OCI-LY1 (cell line): ENCODE results near the gene GNAS.

ENCODE experiments used
- H2AFZ ChIP-seq: fragments of 200-600 bp; sonication (generic), shearing (Covaris generic); 2 replicates; pipeline ENCODE4 v1.6.0; 2014; ENCODE audit warnings: antibody characterized with exemption, mild to moderate bottlenecking, low read length
- H3F3A ChIP-seq: fragments of 200-600 bp; sonication (generic), shearing (Covaris generic); 2 replicates; pipeline ENCODE4 v1.6.0; 2014; ENCODE audit warnings: mild to moderate bottlenecking, antibody characterized with exemption, low read length, moderate library complexity; ENCODE audit not compliant: insufficient read depth
- H3K27ac ChIP-seq: fragments of 200-600 bp; sonication (generic); 2 replicates; pipeline ENCODE4 v1.5.1; 2014; ENCODE audit warnings: low read length, mixed run types, mild to moderate bottlenecking, low read depth; ENCODE audit not compliant: poor library complexity, severe bottlenecking
- H3K27me3 ChIP-seq: fragments of 200-600 bp; sonication (generic); 2 replicates; pipeline ENCODE4 v1.6.0; 2014; ENCODE audit warnings: antibody characterized with exemption, mild to moderate bottlenecking, low read length, moderate library complexity; ENCODE audit not compliant: insufficient read depth
- H3K36me3 ChIP-seq: fragments of 200-600 bp; sonication (generic); 2 replicates; pipeline ENCODE4 v1.6.1; 2014; ENCODE audit warnings: mild to moderate bottlenecking, antibody characterized with exemption, low read length, moderate library complexity, mixed read lengths; ENCODE audit not compliant: insufficient read depth
- H3K4me1 ChIP-seq: fragments of 200-600 bp; sonication (generic); 2 replicates; pipeline ENCODE4 v1.5.1; 2014; ENCODE audit warnings: mild to moderate bottlenecking, low read length, moderate library complexity; ENCODE audit not compliant: insufficient read depth, severe bottlenecking
- H3K4me2 ChIP-seq: fragments of 200-600 bp; sonication (generic), shearing (Covaris generic); 2 replicates; pipeline ENCODE4 v1.6.1; 2014; ENCODE audit warnings: low read length
- H3K4me3 ChIP-seq: fragments of 200-600 bp; sonication (generic); 2 replicates; pipeline ENCODE4 v1.5.1; 2014; ENCODE audit warnings: low read length, low read depth, mild to moderate bottlenecking, mixed read lengths; ENCODE audit not compliant: poor library complexity, severe bottlenecking
- H3K79me2 ChIP-seq: fragments of 200-600 bp; shearing (Covaris generic); 2 replicates; pipeline ENCODE4 v1.6.1; 2016; ENCODE audit warnings: mixed run types, low read length, mixed read lengths; ENCODE audit not compliant: insufficient read depth
- H3K9ac ChIP-seq: fragments of 200-600 bp; sonication (generic), shearing (Covaris generic); 2 replicates; pipeline ENCODE4 v1.6.1; 2014; ENCODE audit warnings: mild to moderate bottlenecking, low read length, mixed read lengths
- H3K9me2 ChIP-seq: fragments of 200-600 bp; sonication (generic), shearing (Covaris generic); 2 replicates; pipeline ENCODE4 v1.6.1; 2014; ENCODE audit warnings: low read depth, mild to moderate bottlenecking, low read length, mixed read lengths
- H3K9me3 ChIP-seq: fragments of 200-600 bp; shearing (Covaris generic); 2 replicates; pipeline ENCODE4 v1.6.1; 2014; ENCODE audit warnings: low read length, mixed read lengths
- H4K20me1 ChIP-seq: fragments of 200-600 bp; sonication (generic), shearing (Covaris generic); 2 replicates; pipeline ENCODE4 v1.6.0; 2016; ENCODE audit warnings: mild to moderate bottlenecking, low read length; ENCODE audit not compliant: insufficient read depth
- EZH2 ChIP-seq: fragments of 200-600 bp; sonication (generic), shearing (Covaris generic); IDR thresholded peaks from 2 replicates; pipeline ENCODE4 v1.8.0; 2017; ENCODE audit warnings: borderline replicate concordance, mixed run types, mild to moderate bottlenecking, antibody characterized with exemption, low read length, moderate library complexity, mixed read lengths
- TF ChIP-seq, protein P1 (sequence below): fragments of 200-600 bp; sonication (generic), shearing (Covaris generic); IDR thresholded peaks from 2 replicates; pipeline ENCODE4 v1.5.1; 2017; ENCODE audit warnings: mild to moderate bottlenecking, antibody characterized with exemption, low read length, moderate library complexity, mixed read lengths

Gene GNAS

DNA sequence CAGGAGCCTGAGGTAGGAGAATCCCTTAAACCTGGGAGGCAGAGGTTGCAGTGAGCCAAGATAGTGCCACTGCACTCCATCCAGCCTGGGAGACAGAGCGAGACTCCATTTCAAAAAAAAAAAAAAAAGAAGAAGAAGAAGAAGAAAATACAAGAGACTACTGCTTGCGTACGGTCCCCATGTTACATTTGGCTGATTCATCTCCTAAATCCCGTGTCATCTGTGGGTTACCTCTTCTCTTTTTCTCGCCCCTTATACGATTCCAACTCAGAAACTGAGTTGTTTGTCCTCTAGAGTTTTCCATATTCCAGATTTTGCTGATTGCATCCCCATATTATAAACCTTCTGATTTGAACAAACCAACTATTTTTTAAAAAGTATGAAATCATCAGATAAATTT lies 66.1 kb downstream of the GNAS start:
- Histone ChIP-seq H3K9ac (no peak overlapping the region), H3K79me2 (no peaks in the 10 kb centered on the region), H4K20me1 (no peaks in the 10 kb centered on the region), H3K9me2 (no peaks in the 10 kb centered on the region), H3K4me3 (no peak overlapping the region), H3K27me3 (0 out of 2 replicates have a peak, but pooled peaks cover 4% of the 10 kb centered on the region), H3K27ac (no peak overlapping the region), H3K4me1 (no peaks in the 10 kb centered on the region), H3K36me3 (no peaks in the 10 kb centered on the region), H3K4me2 (no peak overlapping the region), H2AFZ (no peak overlapping the region), H3F3A (no peaks in the 10 kb centered on the region), H3K9me3 (no peaks in the 10 kb centered on the region)
- TF ChIP-seq, protein P1, sequence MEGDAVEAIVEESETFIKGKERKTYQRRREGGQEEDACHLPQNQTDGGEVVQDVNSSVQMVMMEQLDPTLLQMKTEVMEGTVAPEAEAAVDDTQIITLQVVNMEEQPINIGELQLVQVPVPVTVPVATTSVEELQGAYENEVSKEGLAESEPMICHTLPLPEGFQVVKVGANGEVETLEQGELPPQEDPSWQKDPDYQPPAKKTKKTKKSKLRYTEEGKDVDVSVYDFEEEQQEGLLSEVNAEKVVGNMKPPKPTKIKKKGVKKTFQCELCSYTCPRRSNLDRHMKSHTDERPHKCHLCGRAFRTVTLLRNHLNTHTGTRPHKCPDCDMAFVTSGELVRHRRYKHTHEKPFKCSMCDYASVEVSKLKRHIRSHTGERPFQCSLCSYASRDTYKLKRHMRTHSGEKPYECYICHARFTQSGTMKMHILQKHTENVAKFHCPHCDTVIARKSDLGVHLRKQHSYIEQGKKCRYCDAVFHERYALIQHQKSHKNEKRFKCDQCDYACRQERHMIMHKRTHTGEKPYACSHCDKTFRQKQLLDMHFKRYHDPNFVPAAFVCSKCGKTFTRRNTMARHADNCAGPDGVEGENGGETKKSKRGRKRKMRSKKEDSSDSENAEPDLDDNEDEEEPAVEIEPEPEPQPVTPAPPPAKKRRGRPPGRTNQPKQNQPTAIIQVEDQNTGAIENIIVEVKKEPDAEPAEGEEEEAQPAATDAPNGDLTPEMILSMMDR, result no peak
- no peak for TF ChIP-seq EZH2

DNA sequence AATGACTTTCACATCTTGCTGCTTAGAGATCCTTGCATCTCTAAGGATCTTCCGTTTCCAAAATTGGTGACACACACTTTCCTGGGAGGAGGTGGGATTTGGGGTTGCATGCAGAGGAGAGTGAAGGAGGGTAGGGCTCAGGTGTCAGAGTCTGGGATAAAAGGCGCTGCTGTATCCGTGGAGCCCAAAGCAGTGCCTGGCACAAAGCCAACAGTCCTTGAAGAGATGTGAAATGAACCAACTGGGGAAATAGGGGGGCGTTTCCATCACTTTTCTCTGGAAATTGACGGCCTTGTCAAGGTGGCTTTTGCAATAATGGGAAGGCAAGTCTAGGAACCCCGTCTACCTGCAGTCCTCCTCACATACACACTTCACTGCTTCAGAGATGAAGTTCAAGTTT lies 69.0 kb downstream of the GNAS start:
- Histone ChIP-seq H3K79me2 (no peaks in the 10 kb centered on the region), H3K9ac (no peak overlapping the region), H3K4me1 (no peaks in the 10 kb centered on the region), H3K27me3 (0 out of 2 replicates have a peak, but pooled peaks cover 4% of the 10 kb centered on the region), H3F3A (no peaks in the 10 kb centered on the region), H3K9me3 (no peaks in the 10 kb centered on the region), H3K4me3 (no peak overlapping the region), H3K9me2 (no peaks in the 10 kb centered on the region), H3K4me2 (no peak overlapping the region), H3K36me3 (no peaks in the 10 kb centered on the region), H3K27ac (no peak overlapping the region), H4K20me1 (no peaks in the 10 kb centered on the region), H2AFZ (no peak overlapping the region)
- TF ChIP-seq, protein P1, result no peak
- no peak for TF ChIP-seq EZH2

DNA sequence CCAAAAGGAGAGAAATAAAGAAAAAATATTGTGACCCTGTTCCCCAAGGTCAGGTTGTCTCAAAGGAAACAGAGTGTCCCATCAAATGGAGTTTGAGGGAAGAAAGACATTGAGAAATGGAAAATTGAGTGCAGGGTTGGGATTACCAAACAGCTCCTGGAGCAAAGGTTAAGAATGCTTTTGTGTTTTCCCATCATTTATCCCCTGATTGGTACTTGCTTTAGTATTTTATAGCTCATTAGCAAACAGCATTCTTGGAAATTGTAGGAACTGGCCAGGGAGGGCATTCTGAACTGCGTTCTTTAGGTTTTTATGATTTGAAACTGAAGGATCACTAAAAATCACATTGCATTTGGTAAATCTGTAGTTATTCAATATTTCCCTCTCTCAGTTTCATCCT lies 69.5 kb downstream of the GNAS start:
- Histone ChIP-seq H2AFZ (no peak overlapping the region), H3K9ac (no peak overlapping the region), H3K4me1 (no peaks in the 10 kb centered on the region), H3F3A (no peaks in the 10 kb centered on the region), H3K27ac (no peak overlapping the region), H3K4me3 (no peak overlapping the region), H3K9me2 (no peaks in the 10 kb centered on the region), H3K9me3 (no peaks in the 10 kb centered on the region), H4K20me1 (no peaks in the 10 kb centered on the region), H3K79me2 (no peaks in the 10 kb centered on the region), H3K27me3 (0 out of 2 replicates have a peak, but pooled peaks cover 4% of the 10 kb centered on the region), H3K4me2 (no peak overlapping the region), H3K36me3 (no peaks in the 10 kb centered on the region)
- TF ChIP-seq, protein P1, result no peak
- TF ChIP-seq EZH2, result no peak
